HepG2 (cell line): ENCODE data around the gene PARVA. TPM values are rescaled to one million over a fixed set of nuclear protein-coding genes. Genes with fewer than 3 reads are reported as not detected.

Source experiments
- ATAC-seq: fragments of 200-7000 bp; cut with Tn5 transposase; 3 replicates; pipeline ENCODE4 v1.9.1; 2020; ENCODE audit warnings: mild to moderate bottlenecking, moderate library complexity
- BruUV-seq: library from RNA; stranded (reverse); fragments of 400-500 nt; replicated peaks from 2 replicates; lab custom pipeline; 2021; lab: Mats Ljungman, UMichigan
- CTCF ChIA-PET: fragments of 300-600 bp; formaldehyde crosslinking; extraction: SDS; loops from one replicate; lab custom pipeline; 2021; ENCODE audit warnings: low total read pairs, inconsistent platforms, low intra/inter-chr PET ratio; lab: Yijun Ruan, JAX
- POLR2A ChIA-PET: fragments of 350-600 bp; sonication (Branson Sonifier 250); formaldehyde crosslinking; loops from one replicate; lab custom pipeline; 2020; ENCODE audit warnings: antibody characterized with exemption, inconsistent platforms; lab: Yijun Ruan, JAX
- DNase-seq: peaks from one replicate; pipeline ENCODE4 v3.0.0-alpha.2; 2015; ENCODE audit warnings: low spot score
- FAIRE-seq: peaks from 3 replicates; lab custom pipeline; 2011; peaks lifted over from hg19 to GRCh38; lab: Jason Lieb, UNC
- H2AFZ ChIP-seq: one replicate; pipeline ENCODE4 v1.6.1; 2011; ENCODE audit warnings: low read length, inconsistent platforms
- H3K27ac ChIP-seq: fragments of 300-600 bp; 3 replicates; pipeline ENCODE4 v1.8.0; 2011; ENCODE audit warnings: mixed run types, mild to moderate bottlenecking, mixed read lengths, low read length, inconsistent platforms; ENCODE audit not compliant: insufficient read depth; ENCODE audit errors: extremely low read length
- H3K27me3 ChIP-seq, 2 experiments: fragments of 200-600 bp in 1 of 2; 2 replicates in 1 of 2; 3 replicates in 1 of 2; pipeline versions ENCODE4 v1.6.0 to v1.8.0; 2011; ENCODE audit warnings: low read length in 2 of 2, mild to moderate bottlenecking in 2 of 2, moderate library complexity in 2 of 2, inconsistent platforms in 1 of 2; ENCODE audit not compliant: insufficient read depth in 2 of 2, control insufficient read depth in 1 of 2
- H3K36me3 ChIP-seq, 2 experiments: fragments of 200-600 bp in 1 of 2; replicated peaks in 1 of 2; 2 replicates in 1 of 2; 3 replicates in 1 of 2; pipeline versions ENCODE4 v1.5.1 to v1.8.0; 2011; ENCODE audit warnings: low read length in 2 of 2, inconsistent platforms in 1 of 2; ENCODE audit not compliant: insufficient read depth in 2 of 2, control insufficient read depth in 1 of 2
- H3K4me1 ChIP-seq: 2 replicates; pipeline ENCODE4 v1.5.1; 2012; ENCODE audit warnings: low read length, inconsistent platforms; ENCODE audit not compliant: insufficient read depth
- H3K4me2 ChIP-seq: 2 replicates; pipeline ENCODE4 v1.6.0; 2011; ENCODE audit warnings: low read depth, low read length, inconsistent platforms
- H3K4me3 ChIP-seq, 3 experiments: fragments of 200-600 bp in 1 of 3; sonication (generic), shearing (Covaris generic) in 1 of 3; replicated peaks in 1 of 3; 2 replicates each; pipeline ENCODE4 v1.5.1; 2011 to 2016; ENCODE audit warnings: low read length in 3 of 3, inconsistent platforms in 2 of 3, low read depth in 2 of 3, mild to moderate bottlenecking in 2 of 3, control low read depth in 1 of 3, mixed read lengths in 1 of 3; ENCODE audit not compliant: insufficient read depth in 1 of 3
- H3K79me2 ChIP-seq: one replicate; pipeline ENCODE4 v1.6.1; 2011; ENCODE audit warnings: low read length, inconsistent platforms; ENCODE audit not compliant: insufficient read depth
- H3K9ac ChIP-seq: 2 replicates; pipeline ENCODE4 v1.6.0; 2011; ENCODE audit warnings: mild to moderate bottlenecking, low read depth, low read length, inconsistent platforms; ENCODE audit not compliant: insufficient read depth
- H3K9me3 ChIP-seq: 2 replicates; pipeline ENCODE4 v1.5.1; 2012; ENCODE audit warnings: mild to moderate bottlenecking, low read length
- H4K20me1 ChIP-seq: 2 replicates; pipeline ENCODE4 v1.6.0; 2011; ENCODE audit warnings: inconsistent platforms, mild to moderate bottlenecking, low read length, moderate library complexity; ENCODE audit not compliant: insufficient read depth
- JUND ChIP-seq: sonication (generic); formaldehyde crosslinking; IDR thresholded peaks from 2 replicates; pipeline ENCODE4 v1.8.0; 2022; ENCODE audit warnings: mild to moderate bottlenecking, missing genetic modification reagents
- NR1H2 ChIP-seq: sonication (generic); formaldehyde crosslinking; IDR thresholded peaks from 2 replicates; pipeline ENCODE4 v1.8.1; 2022; ENCODE audit warnings: low read depth, missing genetic modification reagents, borderline replicate concordance
- POGZ ChIP-seq: sonication (generic); formaldehyde crosslinking; IDR thresholded peaks from 2 replicates; pipeline ENCODE4 v1.4.0; 2020; ENCODE audit warnings: mild to moderate bottlenecking, missing genetic modification reagents
- PREB ChIP-seq: sonication (generic); formaldehyde crosslinking; IDR thresholded peaks from 2 replicates; pipeline ENCODE4 v1.4.0; 2020; ENCODE audit warnings: missing genetic modification reagents
- TOE1 ChIP-seq: sonication (generic); formaldehyde crosslinking; IDR thresholded peaks from 2 replicates; pipeline ENCODE4 v1.4.0; 2020; ENCODE audit warnings: mild to moderate bottlenecking, missing genetic modification reagents
- TRAFD1 ChIP-seq: sonication (generic); formaldehyde crosslinking; IDR thresholded peaks from 2 replicates; pipeline ENCODE4 v1.5.1; 2020; ENCODE audit warnings: missing genetic modification reagents, mild to moderate bottlenecking, borderline replicate concordance
- ZFP36L2 ChIP-seq: sonication (generic); formaldehyde crosslinking; IDR thresholded peaks from 2 replicates; pipeline ENCODE4 v1.4.0; 2020; ENCODE audit warnings: missing genetic modification reagents
- ZIK1 ChIP-seq: sonication (generic); formaldehyde crosslinking; IDR thresholded peaks from 2 replicates; pipeline ENCODE4 v1.5.0; 2020; ENCODE audit warnings: mild to moderate bottlenecking, low read depth, missing genetic modification reagents, borderline replicate concordance
- ZMAT3 ChIP-seq: sonication (generic); formaldehyde crosslinking; conservative IDR thresholded peaks from 2 replicates; pipeline ENCODE4 v1.7.0; 2021; ENCODE audit warnings: missing genetic modification reagents
- ZNF121 ChIP-seq: sonication (generic); formaldehyde crosslinking; IDR thresholded peaks from 2 replicates; pipeline ENCODE4 v1.5.0; 2020; ENCODE audit warnings: mild to moderate bottlenecking, missing genetic modification reagents
- ZNF432 ChIP-seq: sonication (generic); formaldehyde crosslinking; IDR thresholded peaks from 2 replicates; pipeline ENCODE4 v1.5.0; 2020; ENCODE audit warnings: missing genetic modification reagents, mild to moderate bottlenecking, borderline replicate concordance
- ZNF589 ChIP-seq: sonication (generic); formaldehyde crosslinking; conservative IDR thresholded peaks from 2 replicates; pipeline ENCODE4 v1.8.0; 2022; ENCODE audit warnings: mild to moderate bottlenecking, moderate library complexity, missing genetic modification reagents
- ZNF670 ChIP-seq: sonication (generic); formaldehyde crosslinking; IDR thresholded peaks from 2 replicates; pipeline ENCODE4 v1.8.0; 2022; ENCODE audit warnings: mild to moderate bottlenecking, missing genetic modification reagents, borderline replicate concordance
- ZNF839 ChIP-seq: sonication (generic); formaldehyde crosslinking; IDR thresholded peaks from 2 replicates; pipeline ENCODE4 v1.4.0; 2020; ENCODE audit warnings: missing genetic modification reagents, mild to moderate bottlenecking, borderline replicate concordance
- WGBS: methylation state at CpG from one replicate; pipeline ENCODE4 v1.1.6; 2017; ENCODE audit warnings: low lambda C conversion rate; 5-methylcytosine and 5-hydroxymethylcytosine counted together
- in situ Hi-C: cut with HindIII; loops from 2 replicates; pipeline ENCODE4 v1.10.0; 2017; ENCODE audit warnings: low pct_unique_long_range_greater_than_20kb; ENCODE audit not compliant: extremely low pct_ligation_motif_present
- intact Hi-C: fragments of 100-400 bp; cut with micrococcal nuclease; formaldehyde crosslinking; loops from one replicate; pipeline ENCODE4 v1.10.0; 2022; ENCODE audit not compliant: unreplicated experiment
- polyA plus RNA-seq, 8 experiments: library from polyadenylated mRNA; depleted of rRNA in 3 of 8; stranded (reverse) in 7 of 8; unstranded in 1 of 8; fragments of >200 nt; fragmentation: Illumina TruSeq in 4 of 8; extraction: Trizol in 4 of 8; gene quantifications; 2 replicates each; pipeline versions ENCODE4 v1.2.1 to v1.2.3, GENCODE V29; 2011 to 2016; ENCODE audit warnings: low read depth in 4 of 8, missing spikeins in 1 of 8, mixed read lengths in 1 of 8; ENCODE audit not compliant: insufficient read depth in 1 of 8
- total RNA-seq, 5 experiments: library from RNA; depleted of rRNA; stranded (reverse); fragments of >200 nt; fragmentation: Illumina TruSeq; extraction: Trizol; gene quantifications; 2 replicates each; pipeline ENCODE4 v1.2.3, GENCODE V29; 2016; ENCODE audit warnings: low read depth in 1 of 5

Gene PARVA
- total and polyA plus RNA-seq, 2 of the 13 experiments (the other 11 are each of a cell fraction or from before 2014, with no cell fraction given) = 5.9 to 9.1 TPM

GRCh38 chr11:12569499-12570425, 192.4 kb downstream of the PARVA start:
- ChIA-PET CTCF (no interaction called here), POLR2A (no interaction called here)
- Histone ChIP-seq H3K36me3 (no peaks in the 10 kb centered on the region), H2AFZ (no peak overlapping the region), H3K27me3 (no peaks in the 10 kb centered on the region), H3K4me3 (no peak overlapping the region), H3K9ac (no peak overlapping the region), H3K9me3 (no peaks in the 10 kb centered on the region), H4K20me1 (no peaks in the 10 kb centered on the region), H3K27ac (no peak overlapping the region), H3K4me1 (no peaks in the 10 kb centered on the region), H3K79me2 (no peaks in the 10 kb centered on the region), H3K4me2 (no peak overlapping the region)
- FAIRE-seq (no peak), DNase-seq (no peak), ATAC-seq (no peak)
- no TSS peak for BruUV-seq
- 63% methylated on average over 1 of the region's 1 CpG for WGBS
- in situ Hi-C loops (no loop called here), intact Hi-C loops (no loop called here)
- TF ChIP-seq PREB (CRISPR knock-in tag) = no peak

GRCh38 chr11:12573707-12574485, 196.5 kb downstream of the PARVA start:
- 10% methylated on average over 1 of the region's 1 CpG for WGBS
- Histone ChIP-seq H3K9me3 (no peaks in the 10 kb centered on the region), H3K4me1 (no peaks in the 10 kb centered on the region), H3K36me3 (no peaks in the 10 kb centered on the region), H3K79me2 (no peaks in the 10 kb centered on the region), H3K4me2 (no peak overlapping the region), H3K27ac (no peak overlapping the region), H3K4me3 (no peak overlapping the region), H3K9ac (no peak overlapping the region), H3K27me3 (no peaks in the 10 kb centered on the region), H2AFZ (no peak overlapping the region), H4K20me1 (no peaks in the 10 kb centered on the region)
- intact Hi-C loops = no loop called here
- no peak for DNase-seq
- no peak for FAIRE-seq
- POLR2A ChIA-PET = no interaction called here
- CTCF ChIA-PET = no interaction called here
- in situ Hi-C loops = no loop called here
- ATAC-seq = no peak
- BruUV-seq = no TSS peak
- TF ChIP-seq ZNF121 (CRISPR knock-in tag) = no peak
- TF ChIP-seq TOE1 = no peak
- no peak for TF ChIP-seq ZNF589 (CRISPR knock-in tag)
- TF ChIP-seq POGZ = no peak
- no peak for TF ChIP-seq ZNF839 (CRISPR knock-in tag)
- no peak for TF ChIP-seq ZFP36L2 (CRISPR knock-in tag)
- TF ChIP-seq JUND (CRISPR knock-in tag) = no peak
- no peak for TF ChIP-seq ZNF670
- no peak for TF ChIP-seq TRAFD1 (CRISPR knock-in tag)
- no peak for TF ChIP-seq ZNF432 (CRISPR knock-in tag)
- no peak for TF ChIP-seq NR1H2 (CRISPR knock-in tag)
- TF ChIP-seq ZIK1 (CRISPR knock-in tag) = no peak
- TF ChIP-seq ZMAT3 (CRISPR knock-in tag) = no peak
